Activated naive CD8-positive, alpha-beta T cell treated with anti-CD3 and anti-CD28 coated beads, Interleukin-2, amount 10 ng/mL, durations not matched to agents 7 days and 5 days (primary cell): ENCODE results near the gene CCDC102A. TPM values are rescaled to one million over a fixed set of nuclear protein-coding genes. Genes with fewer than 3 reads are reported as not detected.
A peak's percentile ranks its signal among the peaks of the same experiment; 100 is the strongest.

Experiments used
- ATAC-seq: fragments of 150-1000 bp; cut with Tn5 transposase; one replicate; pipeline ENCODE4 v1.10.0; 2021; ENCODE audit warnings: low read depth, moderate library complexity
- POLR2A ChIA-PET: fragments of 350-600 bp; sonication (Branson Sonifier 250); formaldehyde crosslinking; loops from one replicate; lab custom pipeline; 2021; ENCODE audit warnings: antibody characterized with exemption; lab: Charles Lee
- DNase-seq: peaks from one replicate; pipeline ENCODE4 v3.0.0; 2021
- H3K27ac Mint-ChIP-seq: one replicate; pipeline ENCODE4 v1.8.0; 2022; ENCODE audit warnings: mild to moderate bottlenecking, mixed read lengths
- H3K27me3 Mint-ChIP-seq: one replicate; pipeline ENCODE4 v1.8.0; 2022; ENCODE audit warnings: mild to moderate bottlenecking, moderate library complexity, mixed read lengths
- H3K36me3 Mint-ChIP-seq: one replicate; pipeline ENCODE4 v1.8.0; 2021; ENCODE audit warnings: mild to moderate bottlenecking, mixed read lengths
- H3K4me1 Mint-ChIP-seq: one replicate; pipeline ENCODE4 v1.8.0; 2021; ENCODE audit warnings: mixed read lengths
- H3K4me3 Mint-ChIP-seq: one replicate; pipeline ENCODE4 v1.8.0; 2022; ENCODE audit warnings: mild to moderate bottlenecking, moderate library complexity, mixed read lengths
- H3K9me3 Mint-ChIP-seq: one replicate; pipeline ENCODE4 v1.8.0; 2021; ENCODE audit warnings: mixed read lengths
- total RNA-seq, 2 experiments: library from RNA; stranded (reverse); gene quantifications; one replicate each; pipeline ENCODE4 v1.2.3, GENCODE V29; 2021

The CCDC102A gene
- total RNA-seq, 2 experiments from 2014 or later, result 11.3 to 15.1 TPM

GRCh38 chr16:57471209-57471608 is 65.2 kb downstream of the CCDC102A start:
- Mint-ChIP-seq H3K4me1 (peaks cover 8% of the 10 kb centered on the region), H3K36me3 (peaks cover 12% of the 10 kb centered on the region), H3K4me3 (no peak overlapping the region), H3K27me3 (no peaks in the 10 kb centered on the region), H3K9me3 (no peaks in the 10 kb centered on the region), H3K27ac (no peak overlapping the region)
- POLR2A ChIA-PET, result interaction anchor here (1.2 kb wide), 1 partner anchor 24 kb away, joined by 3 read pairs; the partner anchor contains the start of genes CIAPIN1 and COQ9
- ATAC-seq, result no peak
- no peak for DNase-seq

GRCh38 chr16:57470711-57471110 is 65.7 kb downstream of the CCDC102A start:
- peaks cover 12% of the 10 kb centered on the region for H3K36me3 Mint-ChIP-seq
- ATAC-seq, result no peak
- no peak for DNase-seq
- no peaks in the 10 kb centered on the region for H3K9me3 Mint-ChIP-seq
- POLR2A ChIA-PET, result interaction anchor here (1.2 kb wide), 1 partner anchor 23 kb away, joined by 3 read pairs; the partner anchor contains the start of genes CIAPIN1 and COQ9
- H3K4me1 Mint-ChIP-seq, result peaks cover 6% of the 10 kb centered on the region
- H3K27ac Mint-ChIP-seq, result no peak overlapping the region
- H3K4me3 Mint-ChIP-seq, result no peak overlapping the region
- H3K27me3 Mint-ChIP-seq, result no peaks in the 10 kb centered on the region

GRCh38 chr16:57469917-57470470 is 66.4 kb downstream of the CCDC102A start:
- Mint-ChIP-seq H3K9me3 (no peaks in the 10 kb centered on the region), H3K36me3 (peaks cover 16% of the 10 kb centered on the region), H3K27me3 (no peaks in the 10 kb centered on the region), H3K27ac (no peak overlapping the region), H3K4me3 (no peak overlapping the region), H3K4me1 (peaks cover 10% of the 10 kb centered on the region)
- no peak for DNase-seq
- POLR2A ChIA-PET, result interaction anchor here (1.2 kb wide), 1 partner anchor 23 kb away, joined by 3 read pairs; the partner anchor contains the start of genes CIAPIN1 and COQ9
- ATAC-seq, result no peak

- H3K9me3 Mint-ChIP-seq, result no peaks in the 10 kb centered on the region
- DNase-seq (no peak), ATAC-seq (no peak)
- H3K4me3 Mint-ChIP-seq, result no peak overlapping the region
- no peaks in the 10 kb centered on the region for H3K27me3 Mint-ChIP-seq
- POLR2A ChIA-PET, result no interaction called here
- peaks cover 22% of the 10 kb centered on the region for H3K36me3 Mint-ChIP-seq
- H3K4me1 Mint-ChIP-seq, result peaks cover 16% of the 10 kb centered on the region
- H3K27ac Mint-ChIP-seq, result no peak overlapping the region
Measured at GRCh38 chr16:57469046-57469445, 67.3 kb downstream of the CCDC102A start.

GRCh38 chr16:57468346-57468745 is 68.0 kb downstream of the CCDC102A start:
- Mint-ChIP-seq H3K27ac (no peak overlapping the region), H3K27me3 (no peaks in the 10 kb centered on the region), H3K36me3 (peaks cover 23% of the 10 kb centered on the region), H3K4me1 (peaks cover 23% of the 10 kb centered on the region), H3K4me3 (no peak overlapping the region), H3K9me3 (no peaks in the 10 kb centered on the region)
- DNase-seq, result no peak
- POLR2A ChIA-PET, result no interaction called here
- ATAC-seq, result no peak

- POLR2A ChIA-PET, result interaction anchor here (1.2 kb wide), 1 partner anchor 19 kb away, joined by 3 read pairs; no protein-coding TSS in a partner anchor
Measured at GRCh38 chr16:57464523-57464922, 71.8 kb downstream of the CCDC102A start.

GRCh38 chr16:57462978-57463362 is 73.4 kb downstream of the CCDC102A start:
- ATAC-seq, result peak; percentile 42
- peaks cover 28% of the 10 kb centered on the region for H3K4me1 Mint-ChIP-seq

More at GRCh38 chr16:57464523-57464922, 71.8 kb downstream of the CCDC102A start:
- no peak for ATAC-seq
- no peaks in the 10 kb centered on the region for H3K9me3 Mint-ChIP-seq
- H3K4me1 Mint-ChIP-seq, result peaks cover 28% of the 10 kb centered on the region
- H3K36me3 Mint-ChIP-seq, result peaks cover 24% of the 10 kb centered on the region
- H3K27ac Mint-ChIP-seq, result no peak overlapping the region
- DNase-seq, result no peak
- H3K4me3 Mint-ChIP-seq, result no peak overlapping the region
- no peaks in the 10 kb centered on the region for H3K27me3 Mint-ChIP-seq

GRCh38 chr16:57462209-57462977 is 74.0 kb downstream of the CCDC102A start, which contains the start of gene POLR2C:
Gene POLR2C (plus strand): TSS chr16:57462679. CDS start chr16:57462725, 46 bp downstream.
- POLR2A ChIA-PET, result interaction anchor here (0.5 to 3.9 kb wide), 22 partner anchors 10 to 1167 kb away, joined by 3 to 34 read pairs (median 4); partner anchors contain the start of genes ADGRG5, CIAPIN1, COQ9 and DOK4

More at GRCh38 chr16:57462978-57463362, 73.4 kb downstream of the CCDC102A start:
- Mint-ChIP-seq H3K9me3 (no peaks in the 10 kb centered on the region), H3K36me3 (peaks cover 24% of the 10 kb centered on the region), H3K27me3 (no peaks in the 10 kb centered on the region), H3K4me3 (peak overlapping the region; percentile 100), H3K27ac (peak overlapping the region; percentile 100)
- DNase-seq, result no peak
- POLR2A ChIA-PET, result interaction anchor here (1.0 to 3.9 kb wide), 14 partner anchors 10 to 274 kb away, joined by 3 to 34 read pairs (median 5); partner anchors contain the start of genes ADGRG5, CIAPIN1, COQ9 and DOK4

More at GRCh38 chr16:57462209-57462977, 74.0 kb downstream of the CCDC102A start, which contains the start of gene POLR2C:
- Mint-ChIP-seq H3K27ac (peak within 1 kb of the TSS; percentile 100), H3K4me1 (peaks cover 28% of the 10 kb centered on the region), H3K27me3 (no peaks in the 10 kb centered on the region), H3K4me3 (peak within 1 kb of the TSS; percentile 100), H3K9me3 (no peaks in the 10 kb centered on the region), H3K36me3 (peaks cover 21% of the 10 kb centered on the region)
- DNase-seq, result peak; percentile 97
- ATAC-seq, result peak; percentile 90

Other genes with a start within 250 kb of the CCDC102A start
- gene CCL22, start 177.8 kb downstream of the CCDC102A start, total RNA-seq, result under 1 TPM; 0.17 to 0.33 TPM
- gene CX3CL1, start 164.1 kb downstream of the CCDC102A start, total RNA-seq, result not detected
- gene CCL17, start 131.8 kb downstream of the CCDC102A start, total RNA-seq, result not detected
- gene CIAPIN1, start 89.2 kb downstream of the CCDC102A start, total RNA-seq, result 10 to 100 TPM; 36.7 to 37.7 TPM
- gene COQ9, start 89.1 kb downstream of the CCDC102A start, total RNA-seq, result 10 to 100 TPM; 37.1 to 40.3 TPM
- 10 to 100 TPM; 61.1 to 63.6 TPM for gene POLR2C, start 73.9 kb downstream of the CCDC102A start, total RNA-seq
- 1 to 10 TPM; 6.3 to 6.4 TPM for gene DOK4, start 50.1 kb downstream of the CCDC102A start, total RNA-seq
- 10 to 100 TPM; 14.3 to 15.7 TPM for gene ADGRG5, start 6.1 kb upstream of the CCDC102A start, total RNA-seq
- gene ADGRG1, start 92.1 kb upstream of the CCDC102A start, total RNA-seq, result 1 to 10 TPM; 4.3 to 5.6 TPM
- gene ADGRG3, start 131.7 kb upstream of the CCDC102A start, total RNA-seq, result not detected
- gene DRC7, start 158.2 kb upstream of the CCDC102A start, total RNA-seq, result under 1 TPM in 1 of 2 experiments, not detected in 1; 0.17 TPM
- 10 to 100 TPM; 31.1 to 31.4 TPM for gene KATNB1, start 199.2 kb upstream of the CCDC102A start, total RNA-seq